HepG2 (cell line): ENCODE results near the gene FRMD1. TPM values are rescaled to one million over a fixed set of nuclear protein-coding genes. Genes with fewer than 3 reads are reported as not detected.

Experiments used
- ATAC-seq: fragments of 200-7000 bp; cut with Tn5 transposase; 3 replicates; pipeline ENCODE4 v1.9.1; 2020; ENCODE audit warnings: mild to moderate bottlenecking, moderate library complexity
- BruUV-seq: library from RNA; stranded (reverse); fragments of 400-500 nt; replicated peaks from 2 replicates; lab custom pipeline; 2021; lab: Mats Ljungman, UMichigan
- CTCF ChIA-PET: fragments of 300-600 bp; formaldehyde crosslinking; extraction: SDS; loops from one replicate; lab custom pipeline; 2021; ENCODE audit warnings: low total read pairs, inconsistent platforms, low intra/inter-chr PET ratio; lab: Yijun Ruan, JAX
- POLR2A ChIA-PET: fragments of 350-600 bp; sonication (Branson Sonifier 250); formaldehyde crosslinking; loops from one replicate; lab custom pipeline; 2020; ENCODE audit warnings: antibody characterized with exemption, inconsistent platforms; lab: Yijun Ruan, JAX
- DNase-seq: peaks from one replicate; pipeline ENCODE4 v3.0.0-alpha.2; 2015; ENCODE audit warnings: low spot score
- FAIRE-seq: peaks from 3 replicates; lab custom pipeline; 2011; peaks lifted over from hg19 to GRCh38; lab: Jason Lieb, UNC
- H2AFZ ChIP-seq: one replicate; pipeline ENCODE4 v1.6.1; 2011; ENCODE audit warnings: low read length, inconsistent platforms
- H3K27ac ChIP-seq: fragments of 300-600 bp; 3 replicates; pipeline ENCODE4 v1.8.0; 2011; ENCODE audit warnings: mixed run types, mild to moderate bottlenecking, mixed read lengths, low read length, inconsistent platforms; ENCODE audit not compliant: insufficient read depth; ENCODE audit errors: extremely low read length
- H3K27me3 ChIP-seq, 2 experiments: fragments of 200-600 bp in 1 of 2; 2 replicates in 1 of 2; 3 replicates in 1 of 2; pipeline versions ENCODE4 v1.6.0 to v1.8.0; 2011; ENCODE audit warnings: low read length in 2 of 2, mild to moderate bottlenecking in 2 of 2, moderate library complexity in 2 of 2, inconsistent platforms in 1 of 2; ENCODE audit not compliant: insufficient read depth in 2 of 2, control insufficient read depth in 1 of 2
- H3K36me3 ChIP-seq, 2 experiments: fragments of 200-600 bp in 1 of 2; replicated peaks in 1 of 2; 2 replicates in 1 of 2; 3 replicates in 1 of 2; pipeline versions ENCODE4 v1.5.1 to v1.8.0; 2011; ENCODE audit warnings: low read length in 2 of 2, inconsistent platforms in 1 of 2; ENCODE audit not compliant: insufficient read depth in 2 of 2, control insufficient read depth in 1 of 2
- H3K4me1 ChIP-seq: 2 replicates; pipeline ENCODE4 v1.5.1; 2012; ENCODE audit warnings: low read length, inconsistent platforms; ENCODE audit not compliant: insufficient read depth
- H3K4me2 ChIP-seq: 2 replicates; pipeline ENCODE4 v1.6.0; 2011; ENCODE audit warnings: low read depth, low read length, inconsistent platforms
- H3K4me3 ChIP-seq, 3 experiments: fragments of 200-600 bp in 1 of 3; sonication (generic), shearing (Covaris generic) in 1 of 3; replicated peaks in 1 of 3; 2 replicates each; pipeline ENCODE4 v1.5.1; 2011 to 2016; ENCODE audit warnings: low read length in 3 of 3, inconsistent platforms in 2 of 3, low read depth in 2 of 3, mild to moderate bottlenecking in 2 of 3, control low read depth in 1 of 3, mixed read lengths in 1 of 3; ENCODE audit not compliant: insufficient read depth in 1 of 3
- H3K79me2 ChIP-seq: one replicate; pipeline ENCODE4 v1.6.1; 2011; ENCODE audit warnings: low read length, inconsistent platforms; ENCODE audit not compliant: insufficient read depth
- H3K9ac ChIP-seq: 2 replicates; pipeline ENCODE4 v1.6.0; 2011; ENCODE audit warnings: mild to moderate bottlenecking, low read depth, low read length, inconsistent platforms; ENCODE audit not compliant: insufficient read depth
- H3K9me3 ChIP-seq: 2 replicates; pipeline ENCODE4 v1.5.1; 2012; ENCODE audit warnings: mild to moderate bottlenecking, low read length
- H4K20me1 ChIP-seq: 2 replicates; pipeline ENCODE4 v1.6.0; 2011; ENCODE audit warnings: inconsistent platforms, mild to moderate bottlenecking, low read length, moderate library complexity; ENCODE audit not compliant: insufficient read depth
- GPBP1L1 ChIP-seq: sonication (generic); formaldehyde crosslinking; IDR thresholded peaks from 2 replicates; pipeline ENCODE4 v1.5.0; 2020; ENCODE audit warnings: mild to moderate bottlenecking, missing genetic modification reagents
- GTF3A ChIP-seq: sonication (generic); formaldehyde crosslinking; conservative IDR thresholded peaks from 2 replicates; pipeline ENCODE4 v1.4.0; 2020; ENCODE audit warnings: mild to moderate bottlenecking, missing genetic modification reagents
- IKZF5 ChIP-seq: IDR thresholded peaks from 2 replicates; pipeline ENCODE4 v1.6.1; 2018; ENCODE audit warnings: missing genetic modification reagents, mild to moderate bottlenecking, missing compliant biosample characterization
- KAT7 ChIP-seq: IDR thresholded peaks from 2 replicates; pipeline ENCODE4 v1.6.1; 2018; ENCODE audit warnings: borderline replicate concordance, missing compliant biosample characterization
- MNT ChIP-seq: fragments of 450-650 bp; IDR thresholded peaks from 2 replicates; pipeline ENCODE4 v1.6.1; 2016
- POLR2AphosphoS2 ChIP-seq: IDR thresholded peaks from 2 replicates; pipeline ENCODE4 v1.6.1; 2011; ENCODE audit warnings: low read depth, low read length, improper control_type of control experiment
- SAFB2 ChIP-seq: sonication (generic); formaldehyde crosslinking; IDR thresholded peaks from 2 replicates; pipeline ENCODE4 v1.5.1; 2020; ENCODE audit warnings: missing genetic modification reagents, low read depth, mild to moderate bottlenecking, borderline replicate concordance
- SOX6 ChIP-seq, 2 experiments: fragments of 450-650 bp in 1 of 2; sonication (generic) in 1 of 2; formaldehyde crosslinking in 1 of 2; IDR thresholded peaks; 2 replicates each; pipeline versions ENCODE4 v1.4.0 to v1.6.1; 2017 to 2020; ENCODE audit warnings: antibody characterized with exemption in 1 of 2, mild to moderate bottlenecking in 1 of 2, missing genetic modification reagents in 1 of 2
- XRCC5 ChIP-seq: fragments of 200-400 bp; formaldehyde crosslinking; optimal IDR thresholded peaks from 2 replicates; pipeline ENCODE3; 2017; ENCODE audit warnings: mild to moderate bottlenecking, low read length
- ZBTB2 ChIP-seq: sonication (generic); formaldehyde crosslinking; IDR thresholded peaks from 2 replicates; pipeline ENCODE4 v1.8.0; 2022; ENCODE audit warnings: low read depth, missing genetic modification reagents
- ZNF234 ChIP-seq: sonication (generic); formaldehyde crosslinking; conservative IDR thresholded peaks from 2 replicates; pipeline ENCODE4 v1.5.1; 2020; ENCODE audit warnings: mild to moderate bottlenecking, missing genetic modification reagents
- WGBS: methylation state at CpG from one replicate; pipeline ENCODE4 v1.1.6; 2017; ENCODE audit warnings: low lambda C conversion rate; 5-methylcytosine and 5-hydroxymethylcytosine counted together
- in situ Hi-C: cut with HindIII; loops from 2 replicates; pipeline ENCODE4 v1.10.0; 2017; ENCODE audit warnings: low pct_unique_long_range_greater_than_20kb; ENCODE audit not compliant: extremely low pct_ligation_motif_present
- intact Hi-C: fragments of 100-400 bp; cut with micrococcal nuclease; formaldehyde crosslinking; loops from one replicate; pipeline ENCODE4 v1.10.0; 2022; ENCODE audit not compliant: unreplicated experiment
- polyA plus RNA-seq, 8 experiments: library from polyadenylated mRNA; depleted of rRNA in 3 of 8; stranded (reverse) in 7 of 8; unstranded in 1 of 8; fragments of >200 nt; fragmentation: Illumina TruSeq in 4 of 8; extraction: Trizol in 4 of 8; gene quantifications; 2 replicates each; pipeline versions ENCODE4 v1.2.1 to v1.2.3, GENCODE V29; 2011 to 2016; ENCODE audit warnings: low read depth in 4 of 8, missing spikeins in 1 of 8, mixed read lengths in 1 of 8; ENCODE audit not compliant: insufficient read depth in 1 of 8
- total RNA-seq, 5 experiments: library from RNA; depleted of rRNA; stranded (reverse); fragments of >200 nt; fragmentation: Illumina TruSeq; extraction: Trizol; gene quantifications; 2 replicates each; pipeline ENCODE4 v1.2.3, GENCODE V29; 2016; ENCODE audit warnings: low read depth in 1 of 5

Gene FRMD1
- total and polyA plus RNA-seq, 2 of the 13 experiments (the other 11 are each of a cell fraction or from before 2014, with no cell fraction given) = 0.01 TPM; not detected in 1

GRCh38 chr6:168081858-168082546, 3.0 kb upstream of the FRMD1 start:
- FAIRE-seq (no peak), ATAC-seq (no peak), DNase-seq (no peak)
- Histone ChIP-seq H3K4me1 (peaks cover 15% of the 10 kb centered on the region), H3K4me3 (no peak overlapping the region), H4K20me1 (no peaks in the 10 kb centered on the region), H2AFZ (no peak overlapping the region), H3K9me3 (no peaks in the 10 kb centered on the region), H3K79me2 (no peaks in the 10 kb centered on the region), H3K27me3 (peaks cover 11 to 72% of the 10 kb centered on the region in 2 experiments), H3K9ac (no peak overlapping the region), H3K4me2 (no peak overlapping the region), H3K27ac (no peak overlapping the region), H3K36me3 (no peaks in the 10 kb centered on the region)
- POLR2A ChIA-PET = no interaction called here
- in situ Hi-C loops (no loop called here), intact Hi-C loops (no loop called here)
- WGBS = 44% methylated on average over 24 of the region's 26 CpGs
- TF ChIP-seq MNT (peak; percentile 99), IKZF5 (no peak)
- CTCF ChIA-PET = no interaction called here
- BruUV-seq = no TSS peak

- Histone ChIP-seq H3K9me3 (no peaks in the 10 kb centered on the region), H3K79me2 (no peaks in the 10 kb centered on the region), H2AFZ (no peak overlapping the region), H4K20me1 (no peaks in the 10 kb centered on the region), H3K4me2 (no peak overlapping the region), H3K27ac (no peak overlapping the region), H3K4me3 (no peak overlapping the region), H3K36me3 (no peaks in the 10 kb centered on the region), H3K4me1 (peaks cover 14% of the 10 kb centered on the region), H3K27me3 (peaks cover 11 to 65% of the 10 kb centered on the region in 2 experiments), H3K9ac (no peak overlapping the region)
- no peak for DNase-seq
- no peak for FAIRE-seq
- intact Hi-C loops (no loop called here), in situ Hi-C loops (no loop called here)
- 65% methylated on average over 24 of the region's 24 CpGs for WGBS
- ChIA-PET POLR2A (no interaction called here), CTCF (no interaction called here)
- no TSS peak for BruUV-seq
- no peak for ATAC-seq
- TF ChIP-seq GPBP1L1 (CRISPR knock-in tag) = no peak
- TF ChIP-seq KAT7 (CRISPR knock-in tag) = no peak
- TF ChIP-seq ZNF234 (CRISPR knock-in tag) = no peak
- TF ChIP-seq POLR2AphosphoS2 = no peak
- no peak for TF ChIP-seq XRCC5
- TF ChIP-seq SOX6 (IDR thresholded peaks at IDR 0.05) = no peak
- no peak for TF ChIP-seq SOX6 (CRISPR knock-in tag; IDR thresholded peaks at IDR 0.05)
- TF ChIP-seq SAFB2 (CRISPR knock-in tag) = no peak
- TF ChIP-seq GTF3A (CRISPR knock-in tag) = no peak
- no peak for TF ChIP-seq ZBTB2 (CRISPR knock-in tag)
Measured at GRCh38 chr6:168080393-168081077, 1.5 kb upstream of the FRMD1 start.
